Measurements from ENCODE around the gene SPTBN2.

SPTBN2 gene

DNA sequence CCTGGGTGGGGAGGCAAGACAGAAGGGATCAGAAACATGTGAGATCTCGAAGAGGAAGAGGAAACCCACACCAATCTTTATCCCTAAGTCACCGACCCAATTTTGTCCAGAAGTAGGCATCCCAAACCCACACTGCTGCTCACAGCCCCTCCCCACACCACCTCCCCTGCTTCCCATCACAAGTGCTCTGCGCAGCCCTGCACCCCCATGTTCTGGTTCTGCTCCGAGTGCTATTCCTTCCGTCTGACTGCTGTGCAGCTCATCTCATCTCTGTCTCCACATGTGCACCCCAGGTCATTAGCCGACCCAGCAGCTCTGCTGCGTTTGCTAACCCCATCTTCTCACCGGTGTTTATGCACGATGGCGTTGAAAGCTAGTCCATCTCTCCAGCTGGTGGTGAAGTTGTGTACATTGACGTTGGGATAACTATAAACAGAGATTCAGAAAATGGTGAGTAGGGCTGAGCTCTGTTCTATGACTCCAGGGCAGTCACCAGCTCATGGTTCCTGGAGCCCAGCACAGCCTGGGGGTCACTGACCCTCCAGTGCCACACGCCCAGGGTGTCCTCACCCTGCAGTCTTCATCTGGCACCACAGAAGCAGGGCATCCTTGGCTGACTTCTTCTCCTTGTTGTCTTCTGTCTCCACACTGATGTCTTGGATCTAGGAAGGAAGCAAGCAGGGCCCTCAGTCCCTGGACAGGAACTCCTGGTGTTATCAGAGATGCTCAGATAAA is 15.1 kb downstream of the SPTBN2 start:
- Histone ChIP-seq H3K27me3 (replicated peaks; ENCODE audit: control insufficient read depth, insufficient read depth, low read length) (no peaks in the 10 kb centered on the region; the same call in 1 of the 2 replicates), H3K36me3 (ENCODE audit: control insufficient read depth, insufficient read depth, low read length) (no peaks in the 10 kb centered on the region), H3K4me3 (replicated peaks; ENCODE audit: low read depth, low read length) (no peak overlapping the region)
- TF ChIP-seq, protein P1, sequence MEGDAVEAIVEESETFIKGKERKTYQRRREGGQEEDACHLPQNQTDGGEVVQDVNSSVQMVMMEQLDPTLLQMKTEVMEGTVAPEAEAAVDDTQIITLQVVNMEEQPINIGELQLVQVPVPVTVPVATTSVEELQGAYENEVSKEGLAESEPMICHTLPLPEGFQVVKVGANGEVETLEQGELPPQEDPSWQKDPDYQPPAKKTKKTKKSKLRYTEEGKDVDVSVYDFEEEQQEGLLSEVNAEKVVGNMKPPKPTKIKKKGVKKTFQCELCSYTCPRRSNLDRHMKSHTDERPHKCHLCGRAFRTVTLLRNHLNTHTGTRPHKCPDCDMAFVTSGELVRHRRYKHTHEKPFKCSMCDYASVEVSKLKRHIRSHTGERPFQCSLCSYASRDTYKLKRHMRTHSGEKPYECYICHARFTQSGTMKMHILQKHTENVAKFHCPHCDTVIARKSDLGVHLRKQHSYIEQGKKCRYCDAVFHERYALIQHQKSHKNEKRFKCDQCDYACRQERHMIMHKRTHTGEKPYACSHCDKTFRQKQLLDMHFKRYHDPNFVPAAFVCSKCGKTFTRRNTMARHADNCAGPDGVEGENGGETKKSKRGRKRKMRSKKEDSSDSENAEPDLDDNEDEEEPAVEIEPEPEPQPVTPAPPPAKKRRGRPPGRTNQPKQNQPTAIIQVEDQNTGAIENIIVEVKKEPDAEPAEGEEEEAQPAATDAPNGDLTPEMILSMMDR (IDR thresholded peaks at IDR 0.05; ENCODE audit: insufficient read depth, low read length, poor library complexity, severe bottlenecking), result no peak
- no peak for DNase-seq (ENCODE audit: extremely low read depth, insufficient read length)

- Histone ChIP-seq H3K36me3 (ENCODE audit: control insufficient read depth, insufficient read depth, low read length) (no peaks in the 10 kb centered on the region), H3K27me3 (replicated peaks; ENCODE audit: control insufficient read depth, insufficient read depth, low read length) (no peaks in the 10 kb centered on the region; the same call in 1 of the 2 replicates), H3K4me3 (replicated peaks; ENCODE audit: low read depth, low read length) (no peak overlapping the region)
- DNase-seq (ENCODE audit: extremely low read depth, insufficient read length), result no peak
- TF ChIP-seq, protein P1 (IDR thresholded peaks at IDR 0.05; ENCODE audit: insufficient read depth, low read length, poor library complexity, severe bottlenecking), result no peak
These were observed 18.6 kb downstream of the SPTBN2 start for GRCh38 chr11:66710384-66710930.

- H3K36me3 ChIP-seq (ENCODE audit: control insufficient read depth, insufficient read depth, low read length), result no peaks in the 10 kb centered on the region
- no peak overlapping the region for H3K4me3 ChIP-seq (replicated peaks; ENCODE audit: low read depth, low read length)
- H3K27me3 ChIP-seq (replicated peaks; ENCODE audit: control insufficient read depth, insufficient read depth, low read length), result no peaks in the 10 kb centered on the region; the same call in 1 of the 2 replicates
- TF ChIP-seq, protein P1 (IDR thresholded peaks at IDR 0.05; ENCODE audit: insufficient read depth, low read length, poor library complexity, severe bottlenecking), result no peak
- no peak for DNase-seq (ENCODE audit: extremely low read depth, insufficient read length)
These were observed 20.3 kb downstream of the SPTBN2 start for GRCh38 chr11:66708701-66709100.

DNA sequence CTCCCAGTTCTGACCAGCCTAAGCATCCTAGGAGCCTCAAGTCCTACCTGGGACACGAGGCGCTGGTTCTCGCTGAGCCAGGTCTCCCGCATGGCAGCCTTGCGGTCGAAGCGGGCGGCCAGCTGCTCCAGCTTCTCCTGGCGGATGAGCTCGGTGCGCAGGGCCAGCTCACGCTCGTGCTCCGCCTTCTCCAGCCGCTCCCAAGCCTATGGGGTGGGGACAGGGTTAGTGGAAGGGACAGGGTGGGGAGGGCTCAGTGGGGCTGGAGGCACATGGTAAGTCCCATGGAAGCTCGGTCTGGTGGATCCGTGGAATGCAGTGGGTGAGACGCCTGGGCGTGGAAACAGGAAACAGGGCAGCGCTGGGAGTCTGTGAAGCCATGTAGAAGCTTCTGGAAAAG is 20.9 kb downstream of the SPTBN2 start:
- no peak for DNase-seq (ENCODE audit: extremely low read depth, insufficient read length)
- H3K4me3 ChIP-seq (replicated peaks; ENCODE audit: low read depth, low read length), result no peak overlapping the region
- no peaks in the 10 kb centered on the region; the same call in 1 of the 2 replicates for H3K27me3 ChIP-seq (replicated peaks; ENCODE audit: control insufficient read depth, insufficient read depth, low read length)
- H3K36me3 ChIP-seq (ENCODE audit: control insufficient read depth, insufficient read depth, low read length), result no peaks in the 10 kb centered on the region
- TF ChIP-seq, protein P1 (IDR thresholded peaks at IDR 0.05; ENCODE audit: insufficient read depth, low read length, poor library complexity, severe bottlenecking), result no peak

DNA sequence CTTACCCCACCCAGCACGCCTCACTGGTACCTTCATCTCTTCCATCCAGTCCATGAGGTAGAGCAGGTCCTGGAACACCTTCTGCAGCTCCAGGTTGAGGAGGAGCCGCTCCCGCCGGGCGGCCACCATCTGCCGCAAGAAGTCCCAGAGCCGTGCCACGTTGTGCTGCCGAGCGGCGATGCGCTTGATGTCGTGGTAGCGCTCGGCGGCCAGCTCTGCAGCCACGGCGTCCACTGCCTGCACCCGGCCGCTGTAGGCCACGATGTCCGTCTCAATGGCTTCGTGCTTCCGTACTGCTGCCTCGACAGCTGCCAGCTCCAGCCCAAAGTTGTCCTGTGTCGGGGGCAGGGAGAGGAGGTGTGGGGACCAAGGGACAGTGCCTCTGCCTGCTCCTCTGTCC is 21.5 kb downstream of the SPTBN2 start:
- TF ChIP-seq, protein P1 (IDR thresholded peaks at IDR 0.05; ENCODE audit: insufficient read depth, low read length, poor library complexity, severe bottlenecking), result no peak
- H3K4me3 ChIP-seq (replicated peaks; ENCODE audit: low read depth, low read length), result no peak overlapping the region
- H3K27me3 ChIP-seq (replicated peaks; ENCODE audit: control insufficient read depth, insufficient read depth, low read length), result no peaks in the 10 kb centered on the region; the same call in 1 of the 2 replicates
- DNase-seq (ENCODE audit: extremely low read depth, insufficient read length), result no peak
- H3K36me3 ChIP-seq (ENCODE audit: control insufficient read depth, insufficient read depth, low read length), result no peaks in the 10 kb centered on the region

Data from GM06990 (cell line).